HepG2 (cell line): ENCODE results near the gene PARD3. TPM values are rescaled to one million over a fixed set of nuclear protein-coding genes. Genes with fewer than 3 reads are reported as not detected.
A peak's percentile ranks its signal among the peaks of the same experiment; 100 is the strongest.

Source experiments
- CBX5 ChIP-seq: sonication (generic); formaldehyde crosslinking; IDR thresholded peaks from 2 replicates; pipeline ENCODE4 v1.4.0; 2020; ENCODE audit warnings: missing genetic modification reagents, borderline replicate concordance
- CEBPB ChIP-seq: IDR thresholded peaks from 2 replicates; pipeline ENCODE4 v1.6.1; 2011; ENCODE audit warnings: low read depth, low read length, improper control_type of control experiment, borderline replicate concordance
- HHEX ChIP-seq: IDR thresholded peaks from 2 replicates; pipeline ENCODE4 v1.6.1; 2016; ENCODE audit warnings: control low read depth
- NFRKB ChIP-seq: fragments of 450-650 bp; IDR thresholded peaks from 2 replicates; pipeline ENCODE4 v1.6.1; 2017
- PLRG1 ChIP-seq: fragments of 450-650 bp; conservative IDR thresholded peaks from 2 replicates; pipeline ENCODE4 v1.6.1; 2016
- SPEN ChIP-seq: sonication (generic); formaldehyde crosslinking; IDR thresholded peaks from 2 replicates; pipeline ENCODE4 v1.5.1; 2020; ENCODE audit warnings: low read depth, mild to moderate bottlenecking, missing genetic modification reagents
- TAF1 ChIP-seq: sonication (generic); formaldehyde crosslinking; IDR thresholded peaks from 2 replicates; pipeline ENCODE4 v1.4.0; 2020; ENCODE audit warnings: missing genetic modification reagents
- TRAFD1 ChIP-seq: sonication (generic); formaldehyde crosslinking; IDR thresholded peaks from 2 replicates; pipeline ENCODE4 v1.5.1; 2020; ENCODE audit warnings: missing genetic modification reagents, mild to moderate bottlenecking, borderline replicate concordance
- ZFP36L2 ChIP-seq: sonication (generic); formaldehyde crosslinking; IDR thresholded peaks from 2 replicates; pipeline ENCODE4 v1.4.0; 2020; ENCODE audit warnings: missing genetic modification reagents
- ZNF138 ChIP-seq: sonication (generic); formaldehyde crosslinking; IDR thresholded peaks from 2 replicates; pipeline ENCODE4 v1.5.0; 2020; ENCODE audit warnings: mild to moderate bottlenecking, low read depth, missing genetic modification reagents
- ZNF235 ChIP-seq: sonication (generic); formaldehyde crosslinking; IDR thresholded peaks from 2 replicates; pipeline ENCODE4 v1.8.1; 2023; ENCODE audit warnings: mild to moderate bottlenecking, missing genetic modification reagents, borderline replicate concordance
- ZNF296 ChIP-seq: sonication (generic); formaldehyde crosslinking; conservative IDR thresholded peaks from 2 replicates; pipeline ENCODE4 v1.5.0; 2020; ENCODE audit warnings: mild to moderate bottlenecking, missing genetic modification reagents
- ZNF451 ChIP-seq: sonication (generic); formaldehyde crosslinking; IDR thresholded peaks from 2 replicates; pipeline ENCODE4 v1.5.0; 2020; ENCODE audit warnings: mild to moderate bottlenecking, missing genetic modification reagents
- ZNF619 ChIP-seq: sonication (generic); formaldehyde crosslinking; IDR thresholded peaks from 2 replicates; pipeline ENCODE4 v1.4.0; 2020; ENCODE audit warnings: mild to moderate bottlenecking, missing genetic modification reagents
- ZNF674 ChIP-seq: sonication (generic); formaldehyde crosslinking; IDR thresholded peaks from 2 replicates; pipeline ENCODE4 v1.5.0; 2020; ENCODE audit warnings: low read depth, mild to moderate bottlenecking, missing genetic modification reagents
- ZNF737 ChIP-seq: sonication (generic); formaldehyde crosslinking; IDR thresholded peaks from 2 replicates; pipeline ENCODE4 v1.5.0; 2020; ENCODE audit warnings: missing genetic modification reagents, mild to moderate bottlenecking, borderline replicate concordance
- ZNF792 ChIP-seq: IDR thresholded peaks from 2 replicates; pipeline ENCODE4 v1.6.1; 2016
- ZSCAN31 ChIP-seq: sonication (generic); formaldehyde crosslinking; IDR thresholded peaks from 2 replicates; pipeline ENCODE4 v1.5.0; 2020; ENCODE audit warnings: low read depth, mild to moderate bottlenecking, missing genetic modification reagents
- polyA plus RNA-seq, 8 experiments: library from polyadenylated mRNA; depleted of rRNA in 3 of 8; stranded (reverse) in 7 of 8; unstranded in 1 of 8; fragments of >200 nt; fragmentation: Illumina TruSeq in 4 of 8; extraction: Trizol in 4 of 8; gene quantifications; 2 replicates each; pipeline versions ENCODE4 v1.2.1 to v1.2.3, GENCODE V29; 2011 to 2016; ENCODE audit warnings: low read depth in 4 of 8, missing spikeins in 1 of 8, mixed read lengths in 1 of 8; ENCODE audit not compliant: insufficient read depth in 1 of 8
- total RNA-seq, 5 experiments: library from RNA; depleted of rRNA; stranded (reverse); fragments of >200 nt; fragmentation: Illumina TruSeq; extraction: Trizol; gene quantifications; 2 replicates each; pipeline ENCODE4 v1.2.3, GENCODE V29; 2016; ENCODE audit warnings: low read depth in 1 of 5
- TF ChIP-seq, protein P1 (sequence below): sonication (generic); formaldehyde crosslinking; IDR thresholded peaks from 2 replicates; pipeline ENCODE4 v1.9.0; 2022; ENCODE audit warnings: missing genetic modification reagents, mild to moderate bottlenecking, borderline replicate concordance
- TF ChIP-seq, protein P2 (sequence below): sonication (generic); formaldehyde crosslinking; IDR thresholded peaks from 2 replicates; pipeline ENCODE4 v1.8.0; 2022; ENCODE audit warnings: missing genetic modification reagents, mild to moderate bottlenecking, borderline replicate concordance
- TF ChIP-seq, protein P3 (sequence below): sonication (generic); formaldehyde crosslinking; IDR thresholded peaks from 2 replicates; pipeline ENCODE4 v1.4.0; 2020; ENCODE audit warnings: missing genetic modification reagents
- TF ChIP-seq, protein P4 (sequence below): sonication (generic); formaldehyde crosslinking; IDR thresholded peaks from 2 replicates; pipeline ENCODE4 v1.8.1; 2022; ENCODE audit warnings: low read depth, mild to moderate bottlenecking, missing genetic modification reagents

Gene PARD3
- total and polyA plus RNA-seq, 2 of the 13 experiments (the other 11 are each of a cell fraction or from before 2014, with no cell fraction given): 40.9 to 60.0 TPM

GRCh38 chr10:34216348-34216945 is 598.6 kb downstream of the PARD3 start (continued):
- TF ChIP-seq ZNF737 (CRISPR knock-in tag): no peak
- no peak for TF ChIP-seq HHEX (CRISPR knock-in tag)
- TF ChIP-seq CBX5 (CRISPR knock-in tag): no peak
- no peak for TF ChIP-seq ZNF451 (CRISPR knock-in tag)
- no peak for TF ChIP-seq ZNF235
- TF ChIP-seq ZNF674 (CRISPR knock-in tag): no peak
- TF ChIP-seq, protein P1, sequence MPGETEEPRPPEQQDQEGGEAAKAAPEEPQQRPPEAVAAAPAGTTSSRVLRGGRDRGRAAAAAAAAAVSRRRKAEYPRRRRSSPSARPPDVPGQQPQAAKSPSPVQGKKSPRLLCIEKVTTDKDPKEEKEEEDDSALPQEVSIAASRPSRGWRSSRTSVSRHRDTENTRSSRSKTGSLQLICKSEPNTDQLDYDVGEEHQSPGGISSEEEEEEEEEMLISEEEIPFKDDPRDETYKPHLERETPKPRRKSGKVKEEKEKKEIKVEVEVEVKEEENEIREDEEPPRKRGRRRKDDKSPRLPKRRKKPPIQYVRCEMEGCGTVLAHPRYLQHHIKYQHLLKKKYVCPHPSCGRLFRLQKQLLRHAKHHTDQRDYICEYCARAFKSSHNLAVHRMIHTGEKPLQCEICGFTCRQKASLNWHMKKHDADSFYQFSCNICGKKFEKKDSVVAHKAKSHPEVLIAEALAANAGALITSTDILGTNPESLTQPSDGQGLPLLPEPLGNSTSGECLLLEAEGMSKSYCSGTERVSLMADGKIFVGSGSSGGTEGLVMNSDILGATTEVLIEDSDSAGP: no peak
- no peak for TF ChIP-seq TAF1 (CRISPR knock-in tag)
- TF ChIP-seq, protein P2, sequence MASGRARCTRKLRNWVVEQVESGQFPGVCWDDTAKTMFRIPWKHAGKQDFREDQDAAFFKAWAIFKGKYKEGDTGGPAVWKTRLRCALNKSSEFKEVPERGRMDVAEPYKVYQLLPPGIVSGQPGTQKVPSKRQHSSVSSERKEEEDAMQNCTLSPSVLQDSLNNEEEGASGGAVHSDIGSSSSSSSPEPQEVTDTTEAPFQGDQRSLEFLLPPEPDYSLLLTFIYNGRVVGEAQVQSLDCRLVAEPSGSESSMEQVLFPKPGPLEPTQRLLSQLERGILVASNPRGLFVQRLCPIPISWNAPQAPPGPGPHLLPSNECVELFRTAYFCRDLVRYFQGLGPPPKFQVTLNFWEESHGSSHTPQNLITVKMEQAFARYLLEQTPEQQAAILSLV (CRISPR knock-in tag): no peak
- TF ChIP-seq ZNF296 (CRISPR knock-in tag): no peak
- TF ChIP-seq TRAFD1 (CRISPR knock-in tag): no peak
- TF ChIP-seq, protein P3, sequence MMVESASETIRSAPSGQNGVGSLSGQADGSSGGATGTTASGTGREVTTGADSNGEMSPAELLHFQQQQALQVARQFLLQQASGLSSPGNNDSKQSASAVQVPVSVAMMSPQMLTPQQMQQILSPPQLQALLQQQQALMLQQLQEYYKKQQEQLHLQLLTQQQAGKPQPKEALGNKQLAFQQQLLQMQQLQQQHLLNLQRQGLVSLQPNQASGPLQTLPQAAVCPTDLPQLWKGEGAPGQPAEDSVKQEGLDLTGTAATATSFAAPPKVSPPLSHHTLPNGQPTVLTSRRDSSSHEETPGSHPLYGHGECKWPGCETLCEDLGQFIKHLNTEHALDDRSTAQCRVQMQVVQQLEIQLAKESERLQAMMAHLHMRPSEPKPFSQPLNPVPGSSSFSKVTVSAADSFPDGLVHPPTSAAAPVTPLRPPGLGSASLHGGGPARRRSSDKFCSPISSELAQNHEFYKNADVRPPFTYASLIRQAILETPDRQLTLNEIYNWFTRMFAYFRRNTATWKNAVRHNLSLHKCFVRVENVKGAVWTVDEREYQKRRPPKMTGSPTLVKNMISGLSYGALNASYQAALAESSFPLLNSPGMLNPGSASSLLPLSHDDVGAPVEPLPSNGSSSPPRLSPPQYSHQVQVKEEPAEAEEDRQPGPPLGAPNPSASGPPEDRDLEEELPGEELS (CRISPR knock-in tag): peak; percentile 85
- TF ChIP-seq ZNF619: no peak
- TF ChIP-seq, protein P4, sequence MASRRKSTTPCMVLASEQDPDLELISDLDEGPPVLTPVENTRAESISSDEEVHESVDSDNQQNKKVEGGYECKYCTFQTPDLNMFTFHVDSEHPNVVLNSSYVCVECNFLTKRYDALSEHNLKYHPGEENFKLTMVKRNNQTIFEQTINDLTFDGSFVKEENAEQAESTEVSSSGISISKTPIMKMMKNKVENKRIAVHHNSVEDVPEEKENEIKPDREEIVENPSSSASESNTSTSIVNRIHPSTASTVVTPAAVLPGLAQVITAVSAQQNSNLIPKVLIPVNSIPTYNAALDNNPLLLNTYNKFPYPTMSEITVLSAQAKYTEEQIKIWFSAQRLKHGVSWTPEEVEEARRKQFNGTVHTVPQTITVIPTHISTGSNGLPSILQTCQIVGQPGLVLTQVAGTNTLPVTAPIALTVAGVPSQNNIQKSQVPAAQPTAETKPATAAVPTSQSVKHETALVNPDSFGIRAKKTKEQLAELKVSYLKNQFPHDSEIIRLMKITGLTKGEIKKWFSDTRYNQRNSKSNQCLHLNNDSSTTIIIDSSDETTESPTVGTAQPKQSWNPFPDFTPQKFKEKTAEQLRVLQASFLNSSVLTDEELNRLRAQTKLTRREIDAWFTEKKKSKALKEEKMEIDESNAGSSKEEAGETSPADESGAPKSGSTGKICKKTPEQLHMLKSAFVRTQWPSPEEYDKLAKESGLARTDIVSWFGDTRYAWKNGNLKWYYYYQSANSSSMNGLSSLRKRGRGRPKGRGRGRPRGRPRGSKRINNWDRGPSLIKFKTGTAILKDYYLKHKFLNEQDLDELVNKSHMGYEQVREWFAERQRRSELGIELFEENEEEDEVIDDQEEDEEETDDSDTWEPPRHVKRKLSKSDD (CRISPR knock-in tag): no peak
- TF ChIP-seq ZNF138 (CRISPR knock-in tag): no peak
- TF ChIP-seq NFRKB: no peak
- no peak for TF ChIP-seq SPEN (CRISPR knock-in tag)
- no peak for TF ChIP-seq CEBPB
- TF ChIP-seq ZSCAN31 (CRISPR knock-in tag): no peak
- TF ChIP-seq ZFP36L2 (CRISPR knock-in tag): no peak
- no peak for TF ChIP-seq PLRG1
- no peak for TF ChIP-seq ZNF792 (CRISPR knock-in tag)
